Measurements from ENCODE around the gene VPS26B. TPM values are rescaled to one million over a fixed set of nuclear protein-coding genes. Genes with fewer than 3 reads are reported as not detected.

Gene VPS26B
- total RNA-seq, 4 donors from 2014 or later = 33.8 to 74.0 (median 64.0) TPM

- H3K4me3 ChIP-seq = no peak overlapping the region
- TF ChIP-seq CTCF (IDR thresholded peaks at IDR 0.05) (no peak), POLR2A (IDR thresholded peaks at IDR 0.05) (no peak)
- no peak for DNase-seq
- no peaks in the 10 kb centered on the region for H3K27me3 ChIP-seq
- H3K4me1 ChIP-seq = no peaks in the 10 kb centered on the region
- no peak overlapping the region for H3K27ac ChIP-seq
- H3K9me3 ChIP-seq = no peaks in the 10 kb centered on the region
- peaks cover 0 to 95% (median 0%) of the 10 kb centered on the region in 3 donors for H3K36me3 ChIP-seq
These were observed 19.4 kb downstream of the VPS26B start for GRCh38 chr11:134243913-134244312.

GRCh38 chr11:134244593-134244992 lies 20.1 kb downstream of the VPS26B start:
- no peak for DNase-seq
- no peak overlapping the region for H3K27ac ChIP-seq
- TF ChIP-seq POLR2A (IDR thresholded peaks at IDR 0.05) (no peak), CTCF (IDR thresholded peaks at IDR 0.05) (peak in 5 of 6 experiments; percentile 18 to 43 (median 33))
- H3K9me3 ChIP-seq = no peaks in the 10 kb centered on the region
- H3K4me3 ChIP-seq = no peak overlapping the region
- no peaks in the 10 kb centered on the region for H3K27me3 ChIP-seq
- H3K4me1 ChIP-seq = no peaks in the 10 kb centered on the region
- peaks cover 0 to 95% (median 0%) of the 10 kb centered on the region in 3 donors for H3K36me3 ChIP-seq

GRCh38 chr11:134245434-134245833 lies 21.0 kb downstream of the VPS26B start:
- Histone ChIP-seq H3K36me3 (peaks cover 0 to 95% (median 0%) of the 10 kb centered on the region in 3 donors), H3K27ac (no peak overlapping the region), H3K27me3 (no peaks in the 10 kb centered on the region), H3K4me1 (no peaks in the 10 kb centered on the region), H3K9me3 (no peaks in the 10 kb centered on the region), H3K4me3 (no peak overlapping the region)
- TF ChIP-seq POLR2A (IDR thresholded peaks at IDR 0.05) (no peak), CTCF (IDR thresholded peaks at IDR 0.05) (no peak)
- no peak for DNase-seq

GRCh38 chr11:134246100-134246499 lies 21.6 kb downstream of the VPS26B start:
- no peaks in the 10 kb centered on the region for H3K9me3 ChIP-seq
- H3K36me3 ChIP-seq = peaks cover 0 to 99% (median 0%) of the 10 kb centered on the region in 3 donors
- no peaks in the 10 kb centered on the region for H3K27me3 ChIP-seq
- DNase-seq = no peak
- TF ChIP-seq POLR2A (IDR thresholded peaks at IDR 0.05) = no peak
- TF ChIP-seq CTCF (IDR thresholded peaks at IDR 0.05) = no peak
- H3K4me3 ChIP-seq = no peak overlapping the region
- no peak overlapping the region for H3K27ac ChIP-seq
- H3K4me1 ChIP-seq = no peaks in the 10 kb centered on the region

GRCh38 chr11:134246678-134247077 lies 22.2 kb downstream of the VPS26B start:
- H3K9me3 ChIP-seq = no peaks in the 10 kb centered on the region
- H3K27me3 ChIP-seq = no peaks in the 10 kb centered on the region
- no peak for DNase-seq
- TF ChIP-seq POLR2A (IDR thresholded peaks at IDR 0.05) (no peak), CTCF (IDR thresholded peaks at IDR 0.05) (no peak)
- H3K4me1 ChIP-seq = peaks cover 0 to 3% (median 0%) of the 10 kb centered on the region in 4 donors
- H3K27ac ChIP-seq = no peak overlapping the region
- H3K4me3 ChIP-seq = no peak overlapping the region
- H3K36me3 ChIP-seq = peaks cover 0 to 93% (median 0%) of the 10 kb centered on the region in 3 donors

Data from Peyer's patch (tissue), 4 donors.